Measurements from ENCODE around the gene FAM110D.

The FAM110D gene

GRCh38 chr1:26184086-26184485 is 25.2 kb downstream of the FAM110D start:
- DNase-seq (ENCODE audit: insufficient read length, low spot score) (no peak), FAIRE-seq (no peak)

GRCh38 chr1:26184883-26185282 is 26.0 kb downstream of the FAM110D start:
- no peak for DNase-seq (ENCODE audit: insufficient read length, low spot score)
- no peak for FAIRE-seq

GRCh38 chr1:26187882-26188281 is 29.0 kb downstream of the FAM110D start:
- no peak for DNase-seq (ENCODE audit: insufficient read length, low spot score)
- no peak for FAIRE-seq

- DNase-seq (ENCODE audit: insufficient read length, low spot score) (no peak), FAIRE-seq (no peak)
Observed at GRCh38 chr1:26188477-26188876, 29.6 kb downstream of the FAM110D start.

- DNase-seq (ENCODE audit: insufficient read length, low spot score) (no peak), FAIRE-seq (no peak)
Observed at GRCh38 chr1:26189331-26189730, 30.5 kb downstream of the FAM110D start.

GRCh38 chr1:26189751-26190275 is 30.9 kb downstream of the FAM110D start:
- DNase-seq (ENCODE audit: insufficient read length, low spot score) (no peak), FAIRE-seq (no peak)

- DNase-seq (ENCODE audit: insufficient read length, low spot score) (peak; percentile 53), FAIRE-seq (no peak)
Observed at GRCh38 chr1:26190373-26190987, 31.6 kb downstream of the FAM110D start, which contains the start of gene CATSPER4. Gene CATSPER4, plus strand, starts transcription at chr1:26190602. Its CDS starts 26 bp downstream, at chr1:26190628.

GRCh38 chr1:26191739-26192138 is 32.9 kb downstream of the FAM110D start:
- DNase-seq (ENCODE audit: insufficient read length, low spot score) (no peak), FAIRE-seq (no peak)

- FAIRE-seq (no peak), DNase-seq (ENCODE audit: insufficient read length, low spot score) (no peak)
Observed at GRCh38 chr1:26195805-26196204, 36.9 kb downstream of the FAM110D start.

- FAIRE-seq (no peak), DNase-seq (ENCODE audit: insufficient read length, low spot score) (no peak)
Observed at GRCh38 chr1:26197301-26197700, 38.4 kb downstream of the FAM110D start.

- FAIRE-seq, result no peak
- no peak for DNase-seq (ENCODE audit: insufficient read length, low spot score)
Observed at GRCh38 chr1:26197813-26198212, 38.9 kb downstream of the FAM110D start.

GRCh38 chr1:26200413-26200812 is 41.5 kb downstream of the FAM110D start:
- FAIRE-seq (no peak), DNase-seq (ENCODE audit: insufficient read length, low spot score) (no peak)

- FAIRE-seq (no peak), DNase-seq (ENCODE audit: insufficient read length, low spot score) (no peak)
Observed at GRCh38 chr1:26203642-26204318, 44.9 kb downstream of the FAM110D start.

- no peak for DNase-seq (ENCODE audit: insufficient read length, low spot score)
- FAIRE-seq, result no peak
Observed at GRCh38 chr1:26210147-26210870, 51.4 kb downstream of the FAM110D start.

GRCh38 chr1:26212726-26213125 is 53.8 kb downstream of the FAM110D start:
- FAIRE-seq, result no peak
- no peak for DNase-seq (ENCODE audit: insufficient read length, low spot score)

GRCh38 chr1:26213335-26213905 is 54.5 kb downstream of the FAM110D start:
- no peak for DNase-seq (ENCODE audit: insufficient read length, low spot score)

More at GRCh38 chr1:26213335-26213905, 54.5 kb downstream of the FAM110D start:
- FAIRE-seq, result no peak

All from HTR-8/SVneo (cell line).